ENCODE measurements around the gene CEP83.

DNA sequence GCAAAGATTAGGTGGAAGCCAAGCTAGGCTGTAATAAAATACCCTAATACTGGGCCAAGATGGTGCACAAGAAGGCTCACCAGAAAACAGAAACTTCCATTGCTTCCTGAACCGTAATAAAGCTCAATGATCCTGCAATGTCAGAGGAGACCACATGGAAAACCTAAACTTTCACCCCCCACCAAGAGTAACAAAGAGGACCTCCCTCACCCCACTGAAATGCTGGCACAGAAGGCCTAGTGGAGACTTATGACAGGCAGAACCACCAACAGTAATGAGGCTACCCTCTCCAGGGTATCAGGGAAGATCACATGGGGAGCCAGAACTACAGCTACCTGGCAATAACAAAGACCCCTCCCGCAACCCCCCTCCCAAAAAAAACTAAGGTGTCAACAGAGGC, 43.1 kb downstream of the CEP83 start:
- TF ChIP-seq POLR2AphosphoS5 (IDR thresholded peaks at IDR 0.05; ENCODE audit: insufficient read depth in 1 of 2, low read depth in 1 of 2) (no peak), POLR2A (IDR thresholded peaks at IDR 0.05) (no peak)
- TF ChIP-seq, protein P1, sequence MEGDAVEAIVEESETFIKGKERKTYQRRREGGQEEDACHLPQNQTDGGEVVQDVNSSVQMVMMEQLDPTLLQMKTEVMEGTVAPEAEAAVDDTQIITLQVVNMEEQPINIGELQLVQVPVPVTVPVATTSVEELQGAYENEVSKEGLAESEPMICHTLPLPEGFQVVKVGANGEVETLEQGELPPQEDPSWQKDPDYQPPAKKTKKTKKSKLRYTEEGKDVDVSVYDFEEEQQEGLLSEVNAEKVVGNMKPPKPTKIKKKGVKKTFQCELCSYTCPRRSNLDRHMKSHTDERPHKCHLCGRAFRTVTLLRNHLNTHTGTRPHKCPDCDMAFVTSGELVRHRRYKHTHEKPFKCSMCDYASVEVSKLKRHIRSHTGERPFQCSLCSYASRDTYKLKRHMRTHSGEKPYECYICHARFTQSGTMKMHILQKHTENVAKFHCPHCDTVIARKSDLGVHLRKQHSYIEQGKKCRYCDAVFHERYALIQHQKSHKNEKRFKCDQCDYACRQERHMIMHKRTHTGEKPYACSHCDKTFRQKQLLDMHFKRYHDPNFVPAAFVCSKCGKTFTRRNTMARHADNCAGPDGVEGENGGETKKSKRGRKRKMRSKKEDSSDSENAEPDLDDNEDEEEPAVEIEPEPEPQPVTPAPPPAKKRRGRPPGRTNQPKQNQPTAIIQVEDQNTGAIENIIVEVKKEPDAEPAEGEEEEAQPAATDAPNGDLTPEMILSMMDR (IDR thresholded peaks at IDR 0.05) = no peak

Measured in vagina (tissue), 2 donors.